ENCODE measurements around the gene ZNF428.
"Not testable (repeated sequence)": the region's sequence is repeated elsewhere in the genome, so short reads cannot be mapped to it uniquely, and the experiment has no call there.

Gene ZNF428

GRCh38 chr19:43660971-43661360 is 41.5 kb upstream of the ZNF428 start:
- H3K27ac ChIP-seq: no peak overlapping the region
- no peak for TF ChIP-seq CTCF (conservative IDR thresholded peaks at IDR 0.05)

- TF ChIP-seq CTCF (conservative IDR thresholded peaks at IDR 0.05): no peak
- no peak overlapping the region for H3K27ac ChIP-seq
Measured at GRCh38 chr19:43660301-43660970, 41.0 kb upstream of the ZNF428 start.

- no peak overlapping the region for H3K27ac ChIP-seq
- no peak for TF ChIP-seq CTCF (conservative IDR thresholded peaks at IDR 0.05)
Measured at GRCh38 chr19:43658494-43658893, 39.1 kb upstream of the ZNF428 start.

- no peak overlapping the region for H3K27ac ChIP-seq
Measured at GRCh38 chr19:43658001-43658400, 38.6 kb upstream of the ZNF428 start.

GRCh38 chr19:43656436-43656835 is 37.0 kb upstream of the ZNF428 start:
- no peak for TF ChIP-seq CTCF (conservative IDR thresholded peaks at IDR 0.05)

More at GRCh38 chr19:43658001-43658400, 38.6 kb upstream of the ZNF428 start:
- TF ChIP-seq CTCF (conservative IDR thresholded peaks at IDR 0.05): no peak

GRCh38 chr19:43652546-43652874 is 33.1 kb upstream of the ZNF428 start:
- TF ChIP-seq CTCF (conservative IDR thresholded peaks at IDR 0.05): peak; percentile 55
- no peak overlapping the region for H3K27ac ChIP-seq

More at GRCh38 chr19:43656436-43656835, 37.0 kb upstream of the ZNF428 start:
- no peak overlapping the region for H3K27ac ChIP-seq

- peak; percentile 87 for TF ChIP-seq CTCF (conservative IDR thresholded peaks at IDR 0.05)
- H3K27ac ChIP-seq: no peak overlapping the region
Measured at GRCh38 chr19:43651758-43652545, 32.5 kb upstream of the ZNF428 start.

GRCh38 chr19:43650276-43650675 is 30.8 kb upstream of the ZNF428 start:
- not testable (repeated sequence) for H3K27ac ChIP-seq
